Measurements from ENCODE around the gene MAP3K9.

The MAP3K9 gene

GRCh38 chr14:70692210-70692609, 117.1 kb downstream of the MAP3K9 start:
- DNase-seq = no peak

- DNase-seq = no peak
These were observed 123.7 kb downstream of the MAP3K9 start for GRCh38 chr14:70685474-70686197.

- no peak for DNase-seq
These were observed 125.3 kb downstream of the MAP3K9 start for GRCh38 chr14:70683983-70684382.

- DNase-seq = no peak
These were observed 128.6 kb downstream of the MAP3K9 start for GRCh38 chr14:70680748-70681147.

GRCh38 chr14:70677341-70677740, 132.0 kb downstream of the MAP3K9 start:
- DNase-seq = no peak
